Measurements from ENCODE around the gene BCAR1. TPM values are rescaled to one million over a fixed set of nuclear protein-coding genes. Genes with fewer than 3 reads are reported as not detected.

Gene BCAR1
- total and polyA plus RNA-seq, 2 of the 13 experiments (the other 11 are each of a cell fraction or from before 2014, with no cell fraction given), result 48.1 to 51.7 TPM

DNA sequence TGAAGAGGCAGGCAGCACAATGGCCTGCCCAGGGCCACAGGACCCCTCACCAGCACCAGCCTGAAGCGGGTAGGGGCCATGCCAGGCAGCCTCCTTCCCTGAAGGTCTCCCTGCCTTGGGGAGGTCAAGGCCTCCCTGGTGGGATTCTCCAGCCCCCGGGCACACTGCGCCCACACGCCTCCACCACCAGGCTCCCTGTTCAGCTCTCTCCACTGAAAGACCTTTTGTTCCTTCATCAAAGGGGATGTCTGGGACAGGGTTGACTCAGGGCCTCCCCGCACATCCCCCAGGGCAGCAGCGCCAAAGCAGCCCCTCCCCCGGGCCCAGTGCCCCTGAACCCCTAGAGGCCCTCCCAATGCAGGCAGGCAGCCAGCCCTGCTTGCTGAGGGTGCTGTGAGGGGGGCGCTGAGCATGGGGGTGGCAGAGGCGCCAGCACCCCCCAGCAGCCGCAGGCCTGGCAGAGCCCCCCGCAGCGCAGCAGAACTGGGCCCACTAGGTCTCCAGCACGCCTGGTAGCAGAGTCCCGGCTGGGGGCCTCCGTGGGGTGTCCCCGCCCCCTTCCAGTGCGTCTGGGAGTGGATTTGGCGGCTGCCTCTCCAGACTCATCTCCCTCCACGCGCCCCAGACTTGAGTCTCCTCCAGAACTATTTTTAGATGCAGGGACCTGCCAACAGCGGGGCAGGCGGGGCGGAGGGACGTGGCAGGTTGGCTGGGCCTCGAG lies 13.1 kb downstream of the BCAR1 start (continued):
- TF ChIP-seq, protein P1, sequence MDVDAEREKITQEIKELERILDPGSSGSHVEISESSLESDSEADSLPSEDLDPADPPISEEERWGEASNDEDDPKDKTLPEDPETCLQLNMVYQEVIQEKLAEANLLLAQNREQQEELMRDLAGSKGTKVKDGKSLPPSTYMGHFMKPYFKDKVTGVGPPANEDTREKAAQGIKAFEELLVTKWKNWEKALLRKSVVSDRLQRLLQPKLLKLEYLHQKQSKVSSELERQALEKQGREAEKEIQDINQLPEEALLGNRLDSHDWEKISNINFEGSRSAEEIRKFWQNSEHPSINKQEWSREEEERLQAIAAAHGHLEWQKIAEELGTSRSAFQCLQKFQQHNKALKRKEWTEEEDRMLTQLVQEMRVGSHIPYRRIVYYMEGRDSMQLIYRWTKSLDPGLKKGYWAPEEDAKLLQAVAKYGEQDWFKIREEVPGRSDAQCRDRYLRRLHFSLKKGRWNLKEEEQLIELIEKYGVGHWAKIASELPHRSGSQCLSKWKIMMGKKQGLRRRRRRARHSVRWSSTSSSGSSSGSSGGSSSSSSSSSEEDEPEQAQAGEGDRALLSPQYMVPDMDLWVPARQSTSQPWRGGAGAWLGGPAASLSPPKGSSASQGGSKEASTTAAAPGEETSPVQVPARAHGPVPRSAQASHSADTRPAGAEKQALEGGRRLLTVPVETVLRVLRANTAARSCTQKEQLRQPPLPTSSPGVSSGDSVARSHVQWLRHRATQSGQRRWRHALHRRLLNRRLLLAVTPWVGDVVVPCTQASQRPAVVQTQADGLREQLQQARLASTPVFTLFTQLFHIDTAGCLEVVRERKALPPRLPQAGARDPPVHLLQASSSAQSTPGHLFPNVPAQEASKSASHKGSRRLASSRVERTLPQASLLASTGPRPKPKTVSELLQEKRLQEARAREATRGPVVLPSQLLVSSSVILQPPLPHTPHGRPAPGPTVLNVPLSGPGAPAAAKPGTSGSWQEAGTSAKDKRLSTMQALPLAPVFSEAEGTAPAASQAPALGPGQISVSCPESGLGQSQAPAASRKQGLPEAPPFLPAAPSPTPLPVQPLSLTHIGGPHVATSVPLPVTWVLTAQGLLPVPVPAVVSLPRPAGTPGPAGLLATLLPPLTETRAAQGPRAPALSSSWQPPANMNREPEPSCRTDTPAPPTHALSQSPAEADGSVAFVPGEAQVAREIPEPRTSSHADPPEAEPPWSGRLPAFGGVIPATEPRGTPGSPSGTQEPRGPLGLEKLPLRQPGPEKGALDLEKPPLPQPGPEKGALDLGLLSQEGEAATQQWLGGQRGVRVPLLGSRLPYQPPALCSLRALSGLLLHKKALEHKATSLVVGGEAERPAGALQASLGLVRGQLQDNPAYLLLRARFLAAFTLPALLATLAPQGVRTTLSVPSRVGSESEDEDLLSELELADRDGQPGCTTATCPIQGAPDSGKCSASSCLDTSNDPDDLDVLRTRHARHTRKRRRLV (CRISPR knock-in tag; IDR thresholded peaks at IDR 0.05), result peak; percentile 35; the same call in 1 of the 2 replicates
- TF ChIP-seq ZNF772 (CRISPR knock-in tag; IDR thresholded peaks at IDR 0.05), result no peak
- no peak for TF ChIP-seq CHD4 (IDR thresholded peaks at IDR 0.05; ENCODE audit: borderline replicate concordance, low read length)
- peak; percentile 32; the same call in 1 of the 2 replicates for TF ChIP-seq BORCS8-MEF2B (CRISPR knock-in tag; IDR thresholded peaks at IDR 0.05)
- no peak for TF ChIP-seq ZNF10 (CRISPR knock-in tag; IDR thresholded peaks at IDR 0.05; ENCODE audit: borderline replicate concordance, low read depth)
- no peak for TF ChIP-seq GTF2F1 (IDR thresholded peaks at IDR 0.05; ENCODE audit: low read length)
- TF ChIP-seq CBX2 (IDR thresholded peaks at IDR 0.05; ENCODE audit: low read depth, low read length), result no peak
- no peak for TF ChIP-seq CBX2 (CRISPR knock-in tag; IDR thresholded peaks at IDR 0.05; ENCODE audit: low read depth)
- TF ChIP-seq ZNF556 (CRISPR knock-in tag; IDR thresholded peaks at IDR 0.05; ENCODE audit: borderline replicate concordance), result no peak
- TF ChIP-seq, protein P2, sequence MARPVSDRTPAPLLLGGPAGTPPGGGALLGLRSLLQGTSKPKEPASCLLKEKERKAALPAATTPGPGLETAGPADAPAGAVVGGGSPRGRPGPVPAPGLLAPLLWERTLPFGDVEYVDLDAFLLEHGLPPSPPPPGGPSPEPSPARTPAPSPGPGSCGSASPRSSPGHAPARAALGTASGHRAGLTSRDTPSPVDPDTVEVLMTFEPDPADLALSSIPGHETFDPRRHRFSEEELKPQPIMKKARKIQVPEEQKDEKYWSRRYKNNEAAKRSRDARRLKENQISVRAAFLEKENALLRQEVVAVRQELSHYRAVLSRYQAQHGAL (CRISPR knock-in tag; IDR thresholded peaks at IDR 0.05; ENCODE audit: not compliant biosample characterization), result no peak
- TF ChIP-seq, protein P3, sequence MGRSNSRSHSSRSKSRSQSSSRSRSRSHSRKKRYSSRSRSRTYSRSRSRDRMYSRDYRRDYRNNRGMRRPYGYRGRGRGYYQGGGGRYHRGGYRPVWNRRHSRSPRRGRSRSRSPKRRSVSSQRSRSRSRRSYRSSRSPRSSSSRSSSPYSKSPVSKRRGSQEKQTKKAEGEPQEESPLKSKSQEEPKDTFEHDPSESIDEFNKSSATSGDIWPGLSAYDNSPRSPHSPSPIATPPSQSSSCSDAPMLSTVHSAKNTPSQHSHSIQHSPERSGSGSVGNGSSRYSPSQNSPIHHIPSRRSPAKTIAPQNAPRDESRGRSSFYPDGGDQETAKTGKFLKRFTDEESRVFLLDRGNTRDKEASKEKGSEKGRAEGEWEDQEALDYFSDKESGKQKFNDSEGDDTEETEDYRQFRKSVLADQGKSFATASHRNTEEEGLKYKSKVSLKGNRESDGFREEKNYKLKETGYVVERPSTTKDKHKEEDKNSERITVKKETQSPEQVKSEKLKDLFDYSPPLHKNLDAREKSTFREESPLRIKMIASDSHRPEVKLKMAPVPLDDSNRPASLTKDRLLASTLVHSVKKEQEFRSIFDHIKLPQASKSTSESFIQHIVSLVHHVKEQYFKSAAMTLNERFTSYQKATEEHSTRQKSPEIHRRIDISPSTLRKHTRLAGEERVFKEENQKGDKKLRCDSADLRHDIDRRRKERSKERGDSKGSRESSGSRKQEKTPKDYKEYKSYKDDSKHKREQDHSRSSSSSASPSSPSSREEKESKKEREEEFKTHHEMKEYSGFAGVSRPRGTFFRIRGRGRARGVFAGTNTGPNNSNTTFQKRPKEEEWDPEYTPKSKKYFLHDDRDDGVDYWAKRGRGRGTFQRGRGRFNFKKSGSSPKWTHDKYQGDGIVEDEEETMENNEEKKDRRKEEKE (IDR thresholded peaks at IDR 0.05), result no peak
- TF ChIP-seq, protein P4, sequence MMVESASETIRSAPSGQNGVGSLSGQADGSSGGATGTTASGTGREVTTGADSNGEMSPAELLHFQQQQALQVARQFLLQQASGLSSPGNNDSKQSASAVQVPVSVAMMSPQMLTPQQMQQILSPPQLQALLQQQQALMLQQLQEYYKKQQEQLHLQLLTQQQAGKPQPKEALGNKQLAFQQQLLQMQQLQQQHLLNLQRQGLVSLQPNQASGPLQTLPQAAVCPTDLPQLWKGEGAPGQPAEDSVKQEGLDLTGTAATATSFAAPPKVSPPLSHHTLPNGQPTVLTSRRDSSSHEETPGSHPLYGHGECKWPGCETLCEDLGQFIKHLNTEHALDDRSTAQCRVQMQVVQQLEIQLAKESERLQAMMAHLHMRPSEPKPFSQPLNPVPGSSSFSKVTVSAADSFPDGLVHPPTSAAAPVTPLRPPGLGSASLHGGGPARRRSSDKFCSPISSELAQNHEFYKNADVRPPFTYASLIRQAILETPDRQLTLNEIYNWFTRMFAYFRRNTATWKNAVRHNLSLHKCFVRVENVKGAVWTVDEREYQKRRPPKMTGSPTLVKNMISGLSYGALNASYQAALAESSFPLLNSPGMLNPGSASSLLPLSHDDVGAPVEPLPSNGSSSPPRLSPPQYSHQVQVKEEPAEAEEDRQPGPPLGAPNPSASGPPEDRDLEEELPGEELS (CRISPR knock-in tag; IDR thresholded peaks at IDR 0.05), result no peak
- no peak for TF ChIP-seq JARID2 (CRISPR knock-in tag; IDR thresholded peaks at IDR 0.05; ENCODE audit: insufficient replicate concordance)
- no peak; the same call in 1 of the 2 replicates for TF ChIP-seq NCOR1 (IDR thresholded peaks at IDR 0.05; ENCODE audit: borderline replicate concordance, low read length)
- TF ChIP-seq SALL2 (CRISPR knock-in tag; IDR thresholded peaks at IDR 0.05), result no peak
- TF ChIP-seq FOXA3 (CRISPR knock-in tag; IDR thresholded peaks at IDR 0.05), result peak; percentile 65
- TF ChIP-seq, protein P5, sequence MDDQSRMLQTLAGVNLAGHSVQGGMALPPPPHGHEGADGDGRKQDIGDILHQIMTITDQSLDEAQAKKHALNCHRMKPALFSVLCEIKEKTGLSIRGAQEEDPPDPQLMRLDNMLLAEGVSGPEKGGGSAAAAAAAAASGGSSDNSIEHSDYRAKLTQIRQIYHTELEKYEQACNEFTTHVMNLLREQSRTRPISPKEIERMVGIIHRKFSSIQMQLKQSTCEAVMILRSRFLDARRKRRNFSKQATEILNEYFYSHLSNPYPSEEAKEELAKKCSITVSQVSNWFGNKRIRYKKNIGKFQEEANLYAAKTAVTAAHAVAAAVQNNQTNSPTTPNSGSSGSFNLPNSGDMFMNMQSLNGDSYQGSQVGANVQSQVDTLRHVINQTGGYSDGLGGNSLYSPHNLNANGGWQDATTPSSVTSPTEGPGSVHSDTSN (CRISPR knock-in tag; IDR thresholded peaks at IDR 0.05; ENCODE audit: borderline replicate concordance), result no peak

Measured in HepG2 (cell line).